Measurements from ENCODE around the gene MSH3.
"Not testable (repeated sequence)": the region's sequence is repeated elsewhere in the genome, so short reads cannot be mapped to it uniquely, and the experiment has no call there.

Gene MSH3

DNA sequence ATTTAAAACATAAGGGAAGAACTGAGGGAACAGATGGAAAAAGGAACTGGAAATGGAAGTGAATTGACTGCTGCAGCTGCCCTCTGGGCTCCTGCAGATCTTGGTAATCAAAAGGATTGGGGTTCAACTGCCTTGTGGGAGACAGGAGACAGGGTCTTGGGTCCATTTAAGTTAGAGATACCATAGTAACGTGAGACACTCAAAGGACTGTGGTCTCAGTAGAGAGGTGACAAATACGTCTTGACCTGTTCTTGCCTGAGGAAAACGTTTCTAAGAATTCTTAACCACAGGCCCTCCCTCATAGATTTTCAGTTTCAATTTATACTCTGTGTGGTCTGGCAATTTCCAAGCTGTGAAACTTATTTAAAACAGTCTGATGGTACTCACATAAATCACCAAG is 101.2 kb downstream of the MSH3 start:
- no peak for DNase-seq (ENCODE audit: low read depth in 3 of 3)

DNA sequence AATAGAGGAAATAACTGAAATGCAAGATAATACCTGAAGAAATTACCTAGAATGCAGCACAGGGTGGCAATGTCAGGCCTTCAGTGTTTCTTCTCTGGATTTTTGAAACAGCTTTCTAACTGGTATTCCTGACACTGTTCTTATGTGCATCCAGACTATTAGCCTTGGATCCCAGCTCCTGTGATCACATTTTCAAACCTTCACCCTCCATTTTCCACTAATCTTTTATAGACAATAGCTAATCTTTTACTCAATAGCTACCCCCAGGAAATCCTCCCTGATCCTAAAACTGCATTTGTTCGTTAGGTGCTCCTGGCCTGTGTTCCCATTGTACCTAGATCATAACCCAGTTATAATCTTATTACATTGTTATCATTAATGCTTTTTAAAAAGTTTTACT is 101.8 kb downstream of the MSH3 start:
- no peak for DNase-seq (ENCODE audit: low read depth in 3 of 3)

DNA sequence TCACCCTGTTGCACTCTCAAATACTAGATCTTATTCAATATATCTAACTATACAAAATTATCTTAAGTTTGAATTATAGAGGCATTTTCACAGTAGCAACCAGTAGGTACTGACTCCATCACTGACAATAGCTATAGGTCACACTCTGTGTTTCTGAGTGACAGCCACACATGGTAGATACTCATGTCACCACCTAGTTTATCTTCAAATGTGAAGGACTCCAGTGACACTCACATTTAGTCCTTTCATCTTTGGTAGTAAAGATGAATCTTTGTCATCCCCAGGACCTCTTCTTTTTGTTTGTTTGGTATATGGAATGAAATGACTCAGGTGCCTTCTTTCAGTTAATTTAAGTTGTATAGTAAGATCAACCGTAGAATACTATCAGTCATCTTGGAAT is 102.8 kb downstream of the MSH3 start:
- DNase-seq (ENCODE audit: low read depth in 3 of 3): no peak

DNA sequence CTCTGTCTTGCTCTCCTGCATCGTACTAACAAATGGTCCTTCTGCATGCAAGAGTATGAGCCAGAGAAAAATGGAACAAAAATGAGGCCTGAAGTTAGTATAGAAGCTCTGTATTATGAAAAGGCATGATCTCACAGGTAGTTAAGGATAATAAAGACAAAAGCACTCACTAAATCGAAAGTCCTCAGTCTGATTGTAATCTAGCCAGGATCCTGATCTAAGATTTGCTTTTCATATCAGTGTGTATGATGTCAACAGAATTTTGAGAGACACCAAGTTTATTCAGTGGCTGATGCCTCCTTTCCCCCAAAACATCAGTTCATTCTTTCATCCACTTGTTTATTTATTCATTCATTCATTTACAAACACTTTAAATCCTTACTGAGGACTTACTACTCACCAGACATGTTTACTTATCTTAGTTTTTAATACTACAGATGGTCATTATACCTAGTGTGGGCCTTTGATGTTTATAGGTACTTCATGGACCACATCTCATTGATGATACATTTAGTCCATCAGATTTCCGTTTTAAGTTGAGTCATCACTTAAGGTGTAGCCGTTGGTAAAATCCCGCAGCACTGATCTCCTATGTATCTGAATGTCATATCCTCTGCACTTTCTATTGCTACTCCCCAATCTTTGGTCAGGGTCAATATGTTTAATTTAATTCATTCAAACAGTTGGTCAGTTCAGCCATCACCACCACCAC is 105.6 kb downstream of the MSH3 start:
- DNase-seq (ENCODE audit: low read depth in 3 of 3): no peak

DNA sequence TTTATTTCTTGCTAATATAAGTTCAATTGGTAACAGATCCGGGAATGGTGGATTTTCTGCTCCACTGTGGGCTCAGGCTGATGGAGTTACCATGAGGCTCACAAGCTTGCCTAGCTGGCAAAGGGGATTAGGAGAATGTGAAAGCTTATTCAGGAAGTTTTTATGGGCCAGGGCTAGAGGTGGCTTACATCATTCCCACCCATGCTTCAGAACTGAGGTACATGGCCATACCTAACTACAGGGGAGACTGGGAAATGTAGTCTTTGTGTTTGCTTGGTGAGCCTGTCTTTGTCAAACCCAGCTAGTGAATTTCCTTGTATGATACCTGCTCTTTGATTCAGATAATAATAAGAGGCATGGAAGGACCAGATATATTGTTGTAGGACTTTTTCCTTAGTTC is 106.2 kb downstream of the MSH3 start:
- DNase-seq (ENCODE audit: low read depth in 3 of 3): no peak

DNA sequence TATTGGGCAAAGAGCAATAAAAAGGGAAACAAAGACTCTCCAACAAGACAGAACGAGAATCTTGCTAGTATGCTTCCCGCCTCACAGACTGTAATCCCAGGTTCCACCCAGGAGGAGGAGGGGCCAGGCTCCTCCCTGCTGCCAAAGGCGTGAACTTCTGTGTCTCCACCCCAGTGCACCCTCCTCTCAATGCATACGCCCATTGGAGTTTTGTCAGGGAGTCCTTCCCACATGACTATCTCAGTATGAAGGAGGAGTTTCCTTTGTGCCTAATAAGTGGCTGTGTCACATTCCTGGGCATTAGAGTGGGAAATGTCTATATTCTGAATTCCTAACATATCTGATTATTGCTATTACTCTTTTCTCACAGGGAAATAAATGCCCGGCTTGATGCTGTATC is 106.7 kb downstream of the MSH3 start:
- DNase-seq (ENCODE audit: low read depth in 3 of 3): no peak

DNA sequence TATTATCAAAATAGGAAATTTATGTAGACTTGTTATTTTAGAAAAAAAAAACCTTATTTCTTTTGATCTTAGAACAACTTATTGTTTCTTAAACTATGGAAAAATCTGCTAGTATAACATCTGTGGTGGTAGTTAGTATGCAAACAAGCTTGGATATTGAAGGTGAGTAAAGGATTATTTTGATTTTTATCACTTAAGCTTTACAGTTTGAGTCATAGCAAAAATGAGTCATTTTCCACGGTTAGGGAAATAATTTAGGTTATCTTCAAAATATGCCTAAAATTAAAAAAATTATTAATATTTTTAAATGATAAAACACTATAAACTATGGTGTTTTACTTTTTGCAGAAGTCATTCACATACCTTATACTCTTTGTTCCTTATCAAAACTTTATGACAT is 107.5 kb downstream of the MSH3 start:
- DNase-seq (ENCODE audit: low read depth in 3 of 3): no peak

DNA sequence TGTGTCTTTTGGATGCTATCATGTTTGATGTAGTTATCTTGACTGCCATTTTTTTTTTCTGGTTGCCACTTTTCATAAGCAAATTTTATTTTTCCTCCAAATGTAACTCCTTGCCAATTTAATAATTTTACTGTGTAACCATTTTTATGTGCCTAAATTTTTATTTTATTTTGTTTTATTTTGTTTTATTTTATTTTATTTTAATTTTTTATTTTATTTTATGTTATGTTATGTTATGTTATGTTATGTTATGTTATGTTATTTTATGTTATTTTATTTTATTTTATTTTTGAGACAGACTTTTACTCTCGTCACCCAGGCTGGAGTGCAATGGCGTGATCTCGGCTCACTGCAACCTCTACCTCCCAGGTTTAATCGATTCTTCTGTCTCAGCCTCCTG is 108.1 kb downstream of the MSH3 start:
- DNase-seq (ENCODE audit: low read depth in 3 of 3): no peak

DNA sequence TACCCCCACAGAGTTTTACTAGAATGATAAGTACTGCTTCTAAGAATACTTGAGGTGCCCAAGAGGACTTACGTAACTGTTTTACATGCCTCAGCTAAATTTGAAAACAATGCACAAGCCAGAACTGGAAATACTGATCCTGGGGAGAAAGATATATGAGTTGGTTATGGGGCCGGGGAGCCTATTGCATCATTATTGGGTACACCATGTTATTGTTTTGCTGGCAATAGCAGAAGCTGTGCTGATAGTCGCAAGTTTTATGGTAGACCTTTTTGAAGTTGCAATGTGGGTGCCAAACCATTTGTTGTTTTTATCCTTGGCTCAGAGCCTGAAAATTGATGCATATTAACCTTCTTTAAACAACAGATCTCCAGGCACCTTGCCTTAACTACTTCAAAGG is 108.8 kb downstream of the MSH3 start:
- DNase-seq (ENCODE audit: low read depth in 3 of 3): no peak

DNA sequence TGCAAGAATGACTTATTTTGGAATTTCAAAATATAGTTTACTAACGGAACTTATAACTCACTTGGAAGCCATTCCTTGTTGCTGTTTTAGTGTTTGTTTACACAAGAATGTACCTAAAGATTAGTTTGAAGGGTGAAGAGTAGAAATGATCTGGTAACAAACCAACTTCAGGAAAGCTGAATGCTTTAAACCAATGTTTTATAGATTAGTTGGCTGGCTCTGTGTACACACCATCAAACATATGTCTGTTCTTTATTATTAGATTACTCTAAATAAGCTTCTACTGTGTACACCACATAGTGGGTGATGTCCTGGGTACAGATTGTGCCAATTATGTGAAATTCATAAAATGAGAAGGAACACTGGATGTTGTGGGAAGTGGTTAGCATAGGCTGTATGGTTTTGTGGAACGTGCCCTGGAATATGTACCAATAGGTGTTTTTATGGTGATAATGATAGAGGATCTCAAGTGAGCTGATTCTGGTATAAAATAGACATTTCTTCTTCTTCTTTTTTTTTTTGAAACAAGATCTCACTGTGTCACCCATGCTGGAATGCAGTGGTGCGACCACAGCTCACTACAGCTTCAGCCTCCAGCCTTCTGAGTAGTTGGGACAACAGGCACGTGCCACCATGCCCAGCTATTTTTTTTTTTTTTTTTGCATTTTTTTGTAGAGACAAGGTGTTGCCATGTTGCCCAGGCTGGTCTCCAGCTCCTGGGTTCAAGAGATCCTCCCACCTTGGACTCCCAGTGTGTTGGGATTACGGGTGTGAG is 109.6 kb downstream of the MSH3 start:
- DNase-seq (ENCODE audit: low read depth in 3 of 3): no peak

DNA sequence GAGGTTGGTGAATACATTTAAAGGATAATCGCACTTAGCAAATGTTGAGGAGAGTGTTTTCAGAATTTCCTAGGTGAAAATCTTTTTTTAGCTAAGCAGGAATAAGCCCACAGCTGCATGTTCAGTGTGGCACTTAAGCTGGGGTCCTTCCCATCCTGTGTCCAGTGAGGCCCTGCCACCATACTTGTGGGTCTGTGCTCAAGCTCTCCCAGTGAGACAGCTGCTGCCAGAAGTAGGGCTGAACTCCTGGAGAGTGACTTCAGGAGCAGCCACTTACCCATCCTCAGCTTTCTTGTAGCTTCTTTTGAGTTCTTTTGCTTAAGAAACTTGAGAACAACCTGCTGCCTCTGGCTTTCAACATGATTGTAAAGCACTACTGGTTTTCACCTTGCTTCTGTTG is 110.3 kb downstream of the MSH3 start:
- DNase-seq (ENCODE audit: low read depth in 3 of 3): no peak

DNA sequence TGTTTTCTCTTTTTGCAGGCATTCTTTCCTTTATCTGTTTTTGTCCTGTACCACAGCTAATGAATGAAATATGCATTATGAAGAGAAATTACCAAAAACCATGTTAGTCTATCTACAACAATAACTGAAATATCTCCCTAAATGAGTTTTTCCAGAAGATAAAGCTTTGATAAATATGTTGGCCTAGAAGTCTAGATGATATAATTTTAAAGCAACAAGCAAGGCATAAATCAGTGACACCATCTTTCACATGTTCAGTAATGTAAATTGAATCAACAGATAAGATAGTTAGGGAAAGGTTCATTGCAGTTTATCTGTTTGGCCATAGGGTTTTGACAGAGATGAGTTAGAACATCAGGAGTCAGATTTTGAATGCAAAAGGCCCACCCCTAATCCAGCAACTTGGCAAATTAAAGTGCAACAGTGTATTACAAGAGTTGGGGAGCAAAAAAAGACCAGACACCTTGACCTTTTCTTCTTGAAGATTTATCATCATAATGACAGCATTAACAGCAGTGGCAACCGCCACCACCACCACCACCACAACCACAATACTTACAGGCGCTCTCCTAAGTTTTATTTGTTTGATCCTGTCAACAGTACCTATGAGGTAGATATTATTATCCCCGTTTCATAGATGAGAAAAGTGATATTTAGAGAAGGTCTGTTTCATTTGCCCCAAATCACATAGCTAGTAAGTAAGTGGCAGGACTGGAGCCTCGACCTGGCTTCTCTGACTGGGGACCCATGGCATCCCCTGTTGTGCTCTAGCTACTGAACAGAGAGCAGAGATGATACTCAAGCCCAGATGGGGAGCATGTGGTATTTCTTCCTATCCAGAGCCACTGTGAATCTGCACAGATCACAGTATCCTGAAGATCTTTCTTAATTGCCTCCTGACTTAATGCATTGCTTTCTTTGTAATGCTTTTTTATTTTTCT is 123.2 kb downstream of the MSH3 start:
- DNase-seq (ENCODE audit: low read depth in 3 of 3): no peak

DNA sequence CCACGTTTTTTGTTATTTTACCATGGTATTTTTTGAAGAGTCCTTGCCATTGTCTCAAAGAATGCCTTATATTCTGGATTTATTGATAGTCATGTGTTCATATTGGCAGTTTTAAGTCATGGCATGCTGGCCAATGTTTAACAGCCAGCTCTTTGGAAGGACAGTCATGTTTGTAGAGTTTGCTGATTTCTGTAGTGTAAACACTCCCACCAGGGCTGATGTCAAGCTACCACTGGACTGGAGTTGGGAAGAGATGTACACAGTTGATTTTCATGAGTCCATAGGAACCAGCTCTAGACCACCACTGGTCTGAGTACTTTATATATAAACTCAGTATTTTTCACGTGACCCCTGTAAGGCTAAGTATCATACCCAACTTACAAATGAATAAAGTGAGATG is 125.6 kb downstream of the MSH3 start:
- no peak for DNase-seq (ENCODE audit: low read depth in 3 of 3)

DNA sequence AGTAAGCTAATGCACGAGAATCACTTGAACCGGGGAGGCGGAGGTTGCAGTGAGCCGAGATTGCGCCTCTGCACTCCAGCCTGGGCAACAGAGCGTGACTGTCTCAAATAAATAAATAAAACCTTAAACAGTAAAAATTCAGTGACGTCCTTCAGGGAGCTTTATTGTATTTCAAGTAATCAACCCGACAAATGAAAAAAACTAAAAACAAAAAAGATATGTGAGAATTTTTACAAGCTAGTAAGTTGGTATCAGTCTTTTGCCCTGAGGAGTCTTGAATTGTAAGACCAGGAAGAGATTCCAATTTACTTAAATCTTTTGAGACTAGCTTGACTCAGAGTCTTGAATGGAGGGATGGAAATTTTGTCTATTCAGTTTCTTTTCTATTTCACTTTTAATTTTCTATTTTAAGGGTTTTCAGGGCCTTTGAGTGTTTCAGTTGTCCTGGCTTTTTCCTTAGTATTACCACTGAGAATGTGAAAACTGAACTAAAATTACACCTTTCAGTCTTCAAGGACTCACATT is 126.4 kb downstream of the MSH3 start:
- DNase-seq (ENCODE audit: low read depth in 3 of 3): no peak

DNA sequence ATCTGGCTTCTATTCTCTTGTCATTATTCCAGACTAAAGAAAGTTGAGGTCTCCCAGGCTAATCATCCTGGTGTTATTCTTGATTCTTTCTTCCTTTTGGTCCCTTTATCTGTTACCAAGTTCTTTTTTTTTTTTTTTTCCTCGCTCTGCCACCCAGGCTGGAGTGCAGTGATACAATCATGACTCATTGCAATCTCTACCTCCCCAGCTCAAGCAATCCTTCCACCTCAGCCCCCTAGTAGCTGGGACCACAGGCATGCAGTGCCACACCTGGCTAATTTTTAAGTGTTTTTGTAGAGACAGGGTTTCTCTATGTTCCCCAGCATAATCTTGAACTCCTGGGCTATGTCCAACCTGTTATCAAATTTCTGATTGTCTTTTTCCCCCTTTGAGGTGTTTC is 126.9 kb downstream of the MSH3 start:
- DNase-seq (ENCODE audit: low read depth in 3 of 3): no peak

DNA sequence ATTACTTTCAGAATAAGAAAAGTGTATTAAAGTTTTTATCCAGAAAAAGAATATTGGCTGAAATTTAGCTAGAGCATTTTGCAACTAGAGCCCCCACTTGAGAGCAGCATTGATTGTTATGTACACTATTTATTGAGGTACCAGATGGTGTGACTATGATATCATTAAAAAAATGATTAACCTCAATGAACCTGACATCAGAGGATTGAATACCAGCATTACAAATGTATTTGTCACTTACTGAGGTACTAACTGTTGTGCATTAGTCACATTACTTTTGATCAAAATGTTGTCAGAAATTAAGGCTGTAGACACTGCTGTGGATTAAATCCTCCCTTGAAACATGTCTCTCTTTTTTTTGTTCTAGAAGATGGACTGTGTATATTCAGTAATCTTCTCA is 128.2 kb downstream of the MSH3 start:
- DNase-seq (ENCODE audit: low read depth in 3 of 3): no peak

DNA sequence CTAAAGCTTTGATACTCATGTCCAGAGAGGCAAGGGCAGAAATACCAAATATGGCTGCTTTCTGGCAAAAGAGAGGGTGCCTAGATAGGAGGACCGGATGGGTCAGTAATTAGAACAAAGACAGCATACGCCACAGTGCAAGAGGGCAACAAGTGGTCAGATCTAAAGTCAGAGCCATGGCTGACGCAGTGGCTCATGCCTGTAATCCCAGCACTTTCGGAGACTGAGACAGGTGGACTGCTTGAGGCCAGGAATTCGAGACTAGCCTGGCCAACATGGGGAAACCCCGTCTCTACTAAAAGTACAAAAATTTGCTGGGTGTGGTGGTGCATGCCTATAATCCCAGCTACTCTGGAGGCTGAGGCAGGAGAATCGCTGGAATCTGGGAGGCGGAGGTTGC is 129.3 kb downstream of the MSH3 start:
- DNase-seq (ENCODE audit: low read depth in 3 of 3): not testable (repeated sequence)

DNA sequence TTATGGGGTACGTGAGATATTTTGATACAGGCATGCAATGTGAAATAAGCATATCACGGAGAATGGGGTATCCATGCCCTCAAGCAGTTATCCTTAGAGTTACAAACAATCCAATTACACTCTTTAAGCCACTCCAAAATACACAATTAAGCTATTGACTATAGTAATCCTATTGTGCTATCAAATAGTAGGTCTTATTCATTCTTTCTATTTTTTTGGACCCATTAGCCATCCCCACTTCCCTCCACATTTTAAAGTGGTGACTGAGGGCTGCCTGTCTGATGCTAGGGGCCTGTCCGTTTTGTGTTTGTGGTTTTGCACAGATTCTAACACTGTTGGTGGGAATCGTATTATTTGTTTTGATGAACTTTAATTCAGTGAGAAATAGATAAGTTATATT is 130.0 kb downstream of the MSH3 start:
- DNase-seq (ENCODE audit: low read depth in 3 of 3): no peak

DNA sequence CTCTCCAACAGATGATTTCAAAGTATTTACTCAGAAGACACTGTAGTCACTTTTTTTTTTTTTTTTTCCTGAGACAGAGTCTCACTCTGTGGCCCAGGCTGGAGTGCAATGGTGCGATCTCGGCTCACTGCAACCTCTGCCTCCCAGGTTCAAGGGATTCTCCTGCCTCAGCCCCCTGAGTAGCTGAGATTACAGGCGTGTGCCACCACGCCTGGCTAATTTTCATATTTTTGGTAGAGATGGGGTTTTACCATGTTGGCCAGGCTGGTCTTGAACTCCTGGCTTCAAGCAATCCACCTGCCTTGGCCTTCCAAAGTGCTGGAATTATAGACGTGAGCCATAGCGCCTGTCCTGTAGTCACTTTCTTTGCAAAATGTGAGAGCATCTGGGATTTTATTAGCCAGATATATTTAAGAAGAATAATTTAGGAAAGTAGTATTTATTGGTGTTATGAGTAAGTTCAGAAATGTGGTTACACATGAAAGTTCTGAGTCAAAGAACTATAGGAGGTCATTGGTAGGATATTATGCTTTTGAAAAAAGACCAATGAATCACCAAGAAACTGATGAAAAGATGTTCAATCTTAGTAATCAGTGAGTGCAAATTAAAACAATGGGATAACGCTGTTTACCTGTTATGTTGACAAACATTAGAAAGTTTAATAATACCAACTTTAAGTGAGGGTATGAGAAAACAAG is 135.0 kb downstream of the MSH3 start:
- not testable (repeated sequence) for DNase-seq (ENCODE audit: low read depth in 3 of 3)

DNA sequence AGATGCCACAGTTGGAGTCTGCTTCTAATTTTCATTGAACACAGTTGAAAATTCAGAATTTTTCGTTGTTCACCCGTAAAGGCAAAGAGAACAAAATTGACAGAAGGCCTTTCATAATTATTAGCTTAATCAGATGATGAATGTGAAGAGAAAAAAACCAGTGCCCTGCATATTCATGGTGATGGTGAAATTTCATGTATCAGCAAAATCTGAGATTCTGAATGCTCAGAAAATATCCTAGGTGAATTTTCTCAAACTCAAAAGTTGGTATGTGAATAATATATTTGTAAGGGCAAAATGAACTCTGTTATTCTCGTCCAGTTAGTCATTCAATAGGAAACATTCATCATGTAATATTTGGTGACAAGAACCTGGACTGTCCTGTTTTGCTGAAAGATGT is 136.2 kb downstream of the MSH3 start:
- DNase-seq (ENCODE audit: low read depth in 3 of 3): no peak

DNA sequence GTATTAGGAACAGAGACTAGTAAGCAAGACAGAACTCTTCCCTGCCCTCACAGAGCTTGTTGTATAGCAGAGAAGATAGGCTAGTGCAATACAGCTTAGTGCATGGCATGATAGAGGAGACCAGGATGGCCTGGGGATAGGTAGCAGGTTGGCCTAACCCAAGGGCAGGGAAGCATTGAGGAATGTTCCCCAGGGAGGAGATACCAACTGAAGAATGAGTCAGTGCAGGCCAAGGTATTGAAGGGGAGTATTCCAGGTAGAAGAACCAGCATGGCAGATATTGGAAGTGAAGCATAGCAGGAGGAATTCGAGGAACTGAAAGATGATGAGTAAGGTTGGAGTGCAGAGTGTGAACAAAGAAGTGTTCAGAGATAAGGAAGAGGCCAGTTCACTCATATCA is 138.9 kb downstream of the MSH3 start:
- no peak for DNase-seq (ENCODE audit: low read depth in 3 of 3)

DNA sequence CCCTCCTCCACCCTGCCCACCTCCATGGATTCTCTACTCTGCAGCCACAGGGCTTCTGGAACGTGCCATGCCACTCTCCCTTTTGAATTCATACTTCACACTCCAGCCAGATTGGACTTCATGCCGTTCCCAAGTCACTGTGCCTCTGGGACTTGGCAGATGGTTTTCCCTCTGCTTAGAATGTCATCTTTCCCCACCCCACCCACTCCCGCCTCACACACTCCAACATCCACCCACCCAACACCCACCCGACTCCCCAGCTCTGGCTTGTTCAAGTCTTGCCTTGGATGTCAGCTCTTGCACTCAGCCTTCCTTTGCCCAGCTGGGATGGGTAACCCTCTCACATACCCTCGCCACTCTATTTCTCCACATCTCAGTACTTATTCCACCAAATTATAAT is 142.4 kb downstream of the MSH3 start:
- DNase-seq (ENCODE audit: low read depth in 3 of 3): no peak

Measured in stimulated activated CD4-positive, alpha-beta T cell treated with anti-CD3 and anti-CD28 coated beads, TNF-alpha, amount 100 ng/mL, for 4 hours (primary cell).